Hematopoietic multipotent progenitor cell treated with erythropoietin and hydrocortisone succinate and interleukin-3 and kit ligand, for 17 days (in vitro differentiated cells): ENCODE data around the gene ASB2.

Experiments
- DNase-seq: peaks from one replicate; pipeline ENCODE4 v3.0.0-alpha.2; 2015; ENCODE audit warnings: low spot score

The ASB2 gene

DNA sequence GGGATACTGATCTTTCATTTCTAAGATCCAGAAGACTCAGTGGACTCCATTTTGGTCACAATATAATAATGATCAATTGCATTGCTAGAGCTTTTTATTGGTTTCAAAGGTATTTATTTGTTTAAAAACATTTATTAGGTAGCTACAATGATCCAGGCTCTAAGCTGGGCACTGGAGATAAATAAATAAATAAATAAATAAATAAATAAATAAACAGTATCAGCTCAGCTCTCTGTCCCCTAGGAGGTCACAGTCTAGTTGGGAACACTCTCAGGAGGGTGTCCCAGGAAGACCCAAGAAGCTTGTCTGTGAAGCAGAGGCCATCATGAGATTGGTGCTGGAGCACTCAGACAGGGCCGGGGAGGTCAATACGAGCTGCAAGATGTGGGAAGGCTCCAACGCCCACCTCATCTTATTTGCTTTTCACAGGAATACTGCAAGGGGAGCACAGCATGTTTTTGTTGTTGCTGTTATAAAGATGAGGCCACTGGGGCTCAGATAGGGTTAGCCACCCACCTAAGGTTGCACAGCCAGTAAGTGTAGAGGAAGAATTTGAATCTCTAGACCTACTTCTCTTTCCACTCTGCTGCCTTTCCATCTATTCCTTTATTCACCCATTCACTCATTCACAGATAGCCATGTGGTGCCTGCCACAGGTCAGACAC lies 15.5 kb downstream of the ASB2 start:
- DNase-seq, result no peak

DNA sequence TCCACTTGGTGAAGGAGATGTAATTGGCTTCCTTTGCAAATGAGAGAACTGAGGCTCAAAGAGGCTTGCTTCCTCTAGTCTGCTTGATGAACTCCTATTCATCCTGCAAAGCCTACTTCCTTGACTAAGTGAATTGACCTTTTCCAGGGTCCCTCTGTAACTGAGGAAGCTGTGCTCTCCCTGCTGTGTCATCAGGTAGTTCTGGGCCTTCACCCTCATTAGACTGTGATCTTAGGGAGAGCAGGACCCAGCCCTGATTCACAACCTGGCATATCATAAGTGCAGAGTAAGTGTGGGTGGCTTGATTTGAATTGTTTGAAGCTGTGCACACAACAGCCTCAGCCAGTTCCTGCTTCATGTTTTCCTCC lies 16.3 kb downstream of the ASB2 start:
- DNase-seq, result no peak

DNA sequence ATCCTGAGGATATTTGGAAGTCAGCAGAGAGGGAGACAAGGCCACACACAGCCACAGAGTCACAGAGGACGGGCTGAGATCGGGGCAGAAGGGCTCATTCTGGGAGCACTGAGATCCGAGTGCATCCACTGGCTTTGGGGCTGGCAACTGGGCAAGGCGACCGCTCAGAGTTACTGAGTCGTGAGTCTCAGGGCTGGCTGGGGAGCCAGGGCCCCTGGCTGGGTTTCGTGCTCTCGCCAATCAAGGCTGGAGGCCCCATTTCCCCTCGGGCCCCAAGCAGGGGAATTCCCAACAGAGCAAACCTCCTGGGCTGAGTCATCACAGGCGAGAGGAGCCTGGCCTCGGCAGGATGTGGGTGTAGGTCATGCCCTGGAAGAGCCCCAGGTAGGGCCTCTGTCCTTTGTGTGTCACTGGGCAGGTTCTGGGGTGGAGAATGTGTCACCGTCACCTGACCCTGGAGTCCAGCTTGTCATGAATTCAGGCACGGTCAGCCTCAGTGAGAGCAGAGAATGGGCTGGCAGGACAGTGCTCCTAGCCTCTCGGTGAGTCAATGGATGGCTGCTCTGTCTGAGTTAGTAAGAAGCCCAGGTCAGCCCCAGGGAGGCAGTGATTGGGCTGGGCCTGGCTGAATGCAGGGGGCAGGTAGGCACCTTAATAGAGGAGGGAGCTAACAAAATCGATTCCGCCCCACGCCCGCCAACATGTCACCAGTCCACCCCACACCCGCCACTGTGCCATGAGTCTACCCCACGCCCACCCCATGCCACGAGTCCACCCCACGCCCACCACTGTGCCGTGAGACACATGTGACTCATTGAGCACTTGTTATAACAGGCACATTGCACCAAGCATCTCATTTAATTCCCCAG lies 16.9 kb downstream of the ASB2 start:
- DNase-seq, result no peak

DNA sequence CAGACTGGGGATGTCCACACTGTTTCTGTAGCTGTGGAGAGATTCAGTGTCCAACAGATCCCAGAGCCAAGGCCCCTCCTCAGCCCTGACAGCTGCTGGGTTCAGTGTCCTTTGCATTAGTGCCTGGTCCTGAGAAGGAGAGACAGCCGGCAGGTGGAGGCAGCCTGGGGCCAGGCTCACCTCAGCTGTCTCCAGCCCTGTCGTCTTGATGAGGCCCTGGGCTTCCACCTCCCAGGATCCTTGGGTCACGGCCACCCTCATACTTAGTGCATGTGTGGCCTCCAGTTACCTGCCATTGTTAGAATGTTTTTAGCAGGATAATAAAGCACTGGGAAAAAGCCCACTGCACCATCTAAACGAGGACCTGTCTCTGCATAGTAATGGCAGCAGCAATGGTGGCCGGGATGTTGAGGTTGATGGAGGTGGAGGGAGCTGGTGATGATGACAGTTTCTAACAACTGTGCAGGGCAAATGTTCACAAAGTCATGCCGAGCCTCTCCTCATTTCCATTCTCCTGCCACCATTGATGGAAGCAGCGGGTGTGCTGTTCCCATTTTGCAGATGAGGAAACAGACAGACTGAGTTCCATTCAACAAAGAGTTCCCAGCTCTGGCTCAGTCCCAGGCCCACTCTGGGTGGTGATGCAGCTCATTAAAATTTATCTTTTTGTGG lies 17.7 kb downstream of the ASB2 start:
- DNase-seq, result no peak

DNA sequence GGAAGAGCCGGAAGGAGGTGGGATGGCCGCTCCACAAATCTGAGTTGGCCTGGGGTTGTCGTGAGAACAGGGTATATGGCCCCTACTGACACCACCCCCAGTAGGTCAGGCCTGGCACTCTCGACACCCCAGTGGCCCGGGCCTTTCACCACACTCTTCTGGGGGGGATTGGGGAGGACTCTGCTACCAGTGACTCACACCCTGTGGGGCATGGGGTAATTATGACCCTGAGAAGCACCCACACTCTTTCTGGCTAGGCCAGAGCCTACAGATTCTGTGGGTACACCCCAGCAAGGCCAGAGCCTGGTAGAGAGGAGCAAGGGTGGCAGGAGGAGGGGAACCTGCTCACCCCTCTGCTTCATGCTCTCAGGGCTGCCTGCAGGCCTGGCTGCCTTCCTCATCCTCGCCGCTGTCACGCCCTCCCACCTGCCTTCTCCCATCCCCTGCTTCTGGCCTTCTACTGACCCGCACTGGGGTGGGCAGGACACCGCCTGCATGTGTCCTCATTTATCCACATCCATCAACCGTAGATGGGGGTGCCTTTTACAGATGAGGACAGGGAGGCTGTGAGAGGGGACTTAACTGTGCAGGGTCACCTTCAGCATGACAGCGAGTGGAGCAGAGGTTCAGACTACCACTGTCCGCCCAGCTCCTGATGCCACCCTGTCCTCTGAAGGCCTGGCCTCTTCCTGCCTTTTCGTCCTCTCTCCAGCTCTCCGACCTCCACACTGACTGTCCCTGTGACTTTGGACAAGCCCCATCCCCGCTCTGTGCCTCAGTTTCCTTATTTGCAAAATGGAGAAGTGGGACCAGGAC lies 18.4 kb downstream of the ASB2 start:
- DNase-seq, result no peak

DNA sequence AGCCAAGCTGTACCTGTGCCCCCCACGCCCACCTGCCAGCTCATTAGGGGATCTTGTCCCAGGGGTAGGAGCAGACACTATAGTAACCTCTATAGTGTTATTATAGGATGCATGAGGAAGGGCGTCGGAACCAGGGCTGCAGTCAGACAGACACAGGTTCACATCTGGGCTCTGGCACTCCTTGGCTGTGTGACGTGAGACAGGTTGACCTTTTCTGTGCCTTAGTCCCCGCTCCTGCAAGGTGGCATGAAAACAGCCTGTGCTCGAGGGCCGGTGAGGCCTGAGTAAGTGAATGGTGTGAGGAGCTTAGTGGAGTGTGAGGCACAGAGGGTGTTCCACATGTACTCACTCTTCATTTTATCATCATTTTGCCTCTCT lies 19.0 kb downstream of the ASB2 start:
- DNase-seq, result no peak

DNA sequence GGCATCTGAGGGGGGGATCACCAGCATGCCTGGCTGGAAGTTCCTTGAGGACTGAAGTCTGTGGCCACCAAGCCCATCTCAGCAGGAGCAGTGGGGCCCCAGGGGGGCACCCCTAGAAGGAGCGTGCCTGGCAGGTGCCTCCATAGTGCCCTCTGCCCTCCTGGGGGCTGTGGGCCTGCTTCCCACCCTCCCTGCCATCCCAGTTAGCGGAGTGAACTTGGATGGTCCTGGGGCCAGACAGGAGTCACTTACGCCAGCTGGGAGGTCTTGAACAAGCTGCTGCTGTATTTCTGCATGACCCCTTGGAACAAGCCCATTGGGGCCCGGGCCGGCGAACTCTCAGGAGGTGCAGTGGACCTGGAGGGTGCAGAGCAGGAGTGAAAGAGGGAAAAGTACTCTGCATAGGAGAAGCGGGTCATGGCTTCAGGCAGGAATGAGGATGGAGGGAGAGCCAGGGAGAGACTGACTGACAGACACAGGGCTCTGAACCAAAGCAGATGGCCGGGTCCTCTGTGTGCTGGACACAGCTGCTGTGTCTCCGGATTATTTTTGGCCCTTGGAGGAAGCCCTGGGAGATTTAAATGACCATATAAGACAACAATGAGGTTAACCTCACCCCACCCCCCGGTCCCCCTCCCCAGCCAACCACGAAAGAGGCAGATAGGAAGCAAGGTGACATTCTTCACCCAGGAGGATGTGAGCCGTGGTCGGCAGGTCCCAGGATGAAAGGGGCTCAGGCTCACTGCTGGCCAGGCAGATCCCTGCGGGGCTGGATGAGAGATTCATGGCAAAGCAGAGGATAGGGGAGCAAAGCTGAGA lies 19.6 kb downstream of the ASB2 start:
- DNase-seq, result no peak

DNA sequence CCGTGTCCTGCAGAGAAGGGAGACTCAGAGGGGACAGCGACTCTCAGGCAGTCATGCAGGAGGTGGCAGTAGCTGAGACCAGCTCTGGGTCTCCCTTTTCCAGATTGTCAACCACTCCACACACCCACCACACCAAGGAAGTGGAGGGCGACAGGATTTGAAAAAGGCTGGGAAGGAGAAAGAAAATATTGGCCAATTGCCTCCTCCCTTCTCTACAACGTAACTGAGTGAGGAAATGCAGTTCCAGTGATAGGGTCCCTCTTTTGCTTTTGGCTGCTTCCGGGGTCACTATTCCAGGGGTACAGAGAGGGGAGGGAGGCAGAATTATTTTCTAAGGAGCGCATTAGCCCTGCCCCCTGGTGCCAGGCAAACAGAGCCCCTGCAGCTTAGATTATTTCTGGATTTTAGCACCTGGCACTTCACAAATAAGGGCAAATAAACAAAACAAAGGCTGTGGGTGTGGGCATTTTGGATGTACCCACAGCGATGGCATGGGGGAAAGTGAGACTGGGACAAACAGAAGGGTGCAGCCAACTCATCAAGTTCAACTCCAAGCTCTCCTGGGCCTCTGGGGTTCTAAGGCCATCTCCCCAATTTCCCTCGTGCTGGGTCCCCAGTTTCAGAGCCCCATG lies 20.4 kb downstream of the ASB2 start:
- no peak for DNase-seq

DNA sequence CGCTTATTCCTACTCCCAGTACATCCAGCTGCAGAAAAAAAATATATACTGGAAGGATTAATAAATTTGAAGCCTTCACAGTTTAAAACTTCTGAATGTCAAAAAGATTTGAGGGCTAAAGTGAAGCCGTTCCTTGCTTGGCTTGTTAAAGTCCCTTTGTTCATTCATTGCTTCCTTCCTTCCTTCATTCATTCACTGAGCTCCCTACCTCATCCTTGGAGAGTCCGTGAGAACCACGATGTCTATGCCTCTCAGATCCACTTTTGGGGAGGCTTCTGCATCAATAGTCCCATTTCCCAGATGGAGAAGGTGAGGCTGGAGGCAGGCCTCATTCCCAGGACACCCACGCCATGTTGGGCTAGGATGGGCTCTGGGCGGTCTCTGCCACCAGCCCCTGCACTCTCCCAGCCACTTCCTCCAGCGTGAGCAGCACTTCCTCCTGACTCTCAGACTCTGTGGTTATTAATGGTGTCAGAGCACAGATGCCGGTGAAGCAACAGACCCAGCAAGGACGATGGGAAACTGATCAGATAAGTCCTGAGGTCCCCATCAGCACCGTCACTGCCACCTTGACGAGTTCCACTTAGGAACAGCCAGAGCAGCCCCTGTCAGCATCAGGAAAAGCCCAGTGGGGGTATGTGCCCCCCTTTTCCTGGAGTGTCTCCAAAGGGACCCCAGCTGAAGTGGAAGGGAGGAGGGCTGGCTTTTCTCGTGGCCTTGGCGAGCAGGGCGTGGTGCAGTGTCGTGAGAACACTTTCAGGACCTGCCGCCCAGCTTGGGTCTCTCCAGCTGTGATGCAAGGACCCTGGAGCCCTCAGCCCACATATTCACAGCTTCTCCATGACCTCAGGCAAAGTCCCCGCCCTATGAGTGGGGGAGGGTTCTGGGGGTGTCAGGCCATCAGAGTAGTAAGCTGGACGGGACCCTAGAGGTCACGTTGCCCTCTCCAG lies 21.2 kb downstream of the ASB2 start:
- DNase-seq, result no peak

DNA sequence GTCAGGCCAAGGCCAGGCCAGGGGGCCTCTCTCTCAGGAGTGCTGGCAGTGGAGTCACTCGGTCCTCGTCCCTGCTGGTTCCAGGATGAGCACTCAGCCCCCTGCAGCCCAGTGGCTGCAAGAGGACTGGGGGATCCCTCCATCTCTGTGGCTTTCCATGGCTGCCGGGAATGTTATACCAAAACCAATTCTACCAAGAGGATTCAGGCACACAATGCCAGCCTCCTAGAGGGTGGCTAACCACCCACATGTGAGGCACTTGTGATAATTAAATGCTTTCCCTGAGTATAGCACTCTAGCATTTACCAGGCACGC lies 21.9 kb downstream of the ASB2 start:
- no peak for DNase-seq

DNA sequence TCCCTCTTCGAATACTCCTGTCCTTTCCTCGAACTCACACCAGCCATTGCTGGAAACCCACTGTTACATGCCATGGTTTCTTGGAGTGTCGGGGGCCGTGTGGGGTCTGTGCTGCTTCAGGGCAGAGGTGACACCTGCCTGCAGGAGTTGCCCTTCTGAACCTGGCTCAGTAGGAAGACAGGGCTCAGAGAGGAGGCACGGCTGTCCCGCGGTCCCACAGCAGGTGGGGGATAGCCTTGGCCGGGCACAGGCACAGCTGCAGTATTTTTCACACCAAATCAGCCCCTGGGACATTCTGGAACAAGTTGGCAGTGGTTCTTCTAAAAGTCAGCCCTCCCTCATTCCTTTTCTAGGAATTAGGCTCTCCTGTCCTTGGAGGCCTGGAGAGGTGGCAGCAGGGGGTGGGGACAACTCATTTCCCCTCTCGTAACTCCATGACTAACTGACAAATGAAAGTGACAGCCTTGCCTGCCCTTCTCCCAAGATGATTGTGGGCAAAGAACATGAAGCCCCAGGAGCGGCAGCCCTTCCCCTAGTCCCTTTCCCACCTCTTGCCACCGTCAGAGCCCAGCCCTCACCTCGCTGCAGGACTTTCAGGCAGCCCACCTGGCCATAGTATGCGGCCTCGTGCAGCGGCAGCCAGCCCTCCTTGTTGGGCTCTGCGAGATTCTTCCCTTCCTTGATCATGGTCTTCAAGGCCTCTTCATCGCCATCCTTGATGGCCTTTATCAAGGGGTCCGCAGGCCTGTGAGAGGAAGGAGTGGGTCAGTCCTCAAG lies 22.4 kb downstream of the ASB2 start:
- DNase-seq, result no peak

DNA sequence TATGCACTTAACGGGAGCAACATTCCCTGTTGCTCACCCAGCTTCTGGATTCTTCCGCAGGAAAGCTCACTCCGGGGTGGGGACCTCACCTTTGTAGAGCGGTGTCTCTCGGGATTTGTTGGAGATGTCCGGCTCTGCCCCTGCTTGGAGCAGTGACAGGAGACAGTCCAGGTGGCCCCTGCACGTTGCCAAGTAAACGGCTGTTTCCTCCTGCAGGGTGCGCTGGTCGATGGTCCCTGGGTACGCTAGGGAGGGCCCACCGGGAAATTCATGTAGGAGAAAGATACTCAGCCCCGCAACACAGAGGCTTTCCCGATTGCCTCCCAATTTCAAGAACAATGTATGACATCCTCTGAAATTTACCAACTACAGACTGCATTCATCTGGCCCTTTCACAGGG lies 23.1 kb downstream of the ASB2 start:
- no peak for DNase-seq

DNA sequence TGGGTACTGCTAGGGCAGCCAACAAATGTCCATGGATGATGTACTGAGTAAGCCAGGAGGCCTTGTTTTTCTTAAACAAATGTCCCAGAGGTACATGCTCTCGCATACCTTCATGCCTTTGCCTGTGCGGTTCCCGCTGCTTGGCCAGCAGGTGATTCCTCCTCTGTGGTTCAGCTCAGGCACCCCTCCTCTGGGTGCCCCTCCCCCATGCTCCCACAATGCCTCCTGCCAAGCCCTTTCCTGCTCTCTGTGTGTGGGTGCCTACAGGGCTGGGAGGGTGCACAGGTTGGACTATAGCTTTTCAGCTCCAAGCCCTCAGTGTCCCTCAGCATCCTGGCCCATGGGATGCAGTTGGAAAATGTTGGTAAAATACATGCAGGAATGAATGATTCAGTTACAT lies 23.5 kb downstream of the ASB2 start:
- DNase-seq, result no peak

DNA sequence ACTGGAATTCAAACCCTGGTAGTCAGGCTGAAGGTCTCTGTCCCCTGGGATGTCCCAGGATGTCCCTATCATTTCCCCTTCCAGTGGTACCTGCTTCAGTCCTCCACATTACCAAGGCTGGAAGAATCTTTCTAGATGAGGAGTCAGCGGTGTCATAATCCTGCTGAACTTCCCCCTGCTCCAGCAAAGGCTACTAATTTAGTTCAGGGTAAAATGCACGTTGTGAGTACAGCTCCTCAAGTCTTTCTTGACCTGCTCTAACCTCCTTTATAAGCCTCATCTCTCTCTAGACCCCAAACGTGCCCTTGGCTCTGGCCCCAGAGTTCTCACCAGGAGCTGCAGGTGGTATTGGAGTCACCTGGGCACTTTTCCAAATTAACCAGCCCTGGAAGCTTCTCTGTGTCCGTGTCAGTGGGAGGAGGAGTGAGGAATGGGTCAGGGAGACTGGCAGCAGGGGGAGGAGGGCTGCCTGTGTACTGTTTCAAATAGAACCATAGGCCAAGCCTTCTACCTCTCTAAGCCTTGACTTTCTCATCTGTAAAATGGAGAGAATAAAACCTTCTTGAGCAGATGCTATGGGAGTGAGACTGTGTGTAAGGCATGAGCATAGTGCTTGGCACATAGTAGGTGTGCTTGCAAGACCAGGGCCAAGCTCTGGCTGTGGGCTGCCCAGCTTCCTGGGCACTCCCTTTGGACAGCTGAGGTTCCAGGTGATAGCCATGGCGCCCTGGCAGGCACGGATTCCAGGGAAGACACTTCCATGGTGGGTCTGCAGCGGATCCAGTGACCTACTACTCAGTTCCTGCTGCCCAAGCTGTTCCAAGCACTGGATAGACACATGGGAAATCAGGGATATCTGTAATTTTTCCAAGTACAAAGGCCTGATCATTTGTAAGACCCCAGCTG lies 24.5 kb downstream of the ASB2 start:
- DNase-seq, result no peak

DNA sequence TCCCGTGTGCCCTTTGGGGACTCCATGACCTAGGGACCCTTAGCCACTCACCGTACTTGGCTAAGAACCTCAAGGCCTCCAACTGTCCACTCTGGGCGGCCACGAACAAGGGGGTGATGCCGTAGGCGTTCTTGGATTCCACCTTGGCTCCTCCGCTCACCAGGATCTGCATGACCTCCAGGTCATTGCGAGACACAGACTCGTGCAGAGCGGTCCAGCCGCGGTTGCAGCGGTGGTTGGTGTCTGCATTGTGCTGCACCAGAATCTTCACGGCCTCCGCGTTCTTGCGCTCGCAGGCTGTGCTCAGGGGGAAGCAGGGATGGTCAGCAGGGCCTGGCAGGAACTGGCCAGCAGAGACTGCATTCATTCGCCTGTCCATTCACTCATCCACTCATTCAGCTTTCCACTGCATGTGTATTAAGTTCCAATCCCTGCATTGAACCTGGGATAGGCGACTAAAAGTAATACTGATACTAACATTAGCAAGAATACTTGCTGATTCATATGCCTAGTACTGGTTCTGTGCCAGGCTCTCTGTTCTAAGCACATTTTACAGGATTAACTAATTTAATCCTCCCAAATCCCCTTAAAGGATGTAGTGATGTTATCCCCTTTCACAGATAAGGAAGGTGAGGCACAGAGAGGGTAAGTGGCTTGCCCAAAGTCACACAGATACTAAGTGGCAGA lies 25.3 kb downstream of the ASB2 start:
- no peak for DNase-seq

DNA sequence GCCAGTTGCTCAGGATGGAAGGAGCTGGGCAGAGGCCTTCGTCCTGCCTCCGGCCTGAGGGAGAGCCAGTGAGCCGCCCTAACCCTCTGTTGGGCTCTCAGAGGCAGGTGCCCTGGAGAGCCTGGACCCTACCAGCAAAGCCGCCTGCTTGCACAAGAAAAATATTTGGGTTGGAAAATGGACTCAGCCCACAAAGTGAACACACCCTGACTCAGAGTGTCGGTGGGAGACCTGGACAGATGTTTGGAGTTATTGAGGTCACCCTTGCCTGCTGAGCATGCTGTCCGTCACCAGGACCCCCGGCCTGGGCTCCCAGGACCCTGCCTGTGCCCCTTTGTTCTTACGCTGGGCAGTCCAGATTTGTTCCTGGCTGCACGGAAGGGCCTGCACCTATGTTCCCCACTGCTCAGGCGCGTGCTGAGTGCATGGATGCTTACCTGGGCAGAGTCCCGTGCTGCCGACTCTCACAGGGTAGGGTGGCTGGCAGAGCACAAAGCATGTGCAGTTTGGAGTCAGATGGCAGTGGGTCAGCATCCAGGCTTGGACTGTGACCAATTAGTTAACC lies 26.8 kb downstream of the ASB2 start:
- no peak for DNase-seq

DNA sequence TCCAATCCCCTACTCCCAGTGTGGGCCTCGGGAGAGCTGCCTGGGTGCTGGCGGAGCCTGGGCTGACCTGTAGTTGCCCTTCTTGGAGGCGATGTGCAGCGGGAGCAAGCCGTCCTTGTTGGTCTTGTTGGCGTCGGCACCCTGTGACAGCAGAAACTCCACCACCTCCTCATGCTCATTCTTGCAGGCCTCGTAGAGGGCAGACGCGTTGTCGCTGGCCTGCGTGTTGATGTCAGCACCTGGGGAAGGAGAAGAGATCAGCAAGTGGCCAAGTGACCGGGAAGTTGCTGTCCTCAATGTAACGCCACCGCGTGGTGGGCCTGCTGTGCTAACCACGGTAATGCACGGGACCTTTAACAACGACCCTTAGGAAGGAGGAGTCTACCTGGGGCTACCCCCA lies 29.1 kb downstream of the ASB2 start:
- DNase-seq, result no peak
